H1 (cell line): ENCODE data around the gene KLF13. TPM values are rescaled to one million over a fixed set of nuclear protein-coding genes. Genes with fewer than 3 reads are reported as not detected.

Experiments used
- CTCF ChIA-PET: fragments of 300-600 bp; sonication (Branson Sonifier 250); formaldehyde crosslinking; loops from one replicate; lab custom pipeline; 2021; ENCODE audit not compliant: partially characterized antibody; lab: Charles Lee
- POLR2A ChIA-PET: fragments of 300-600 bp; sonication (Branson Sonifier 250); formaldehyde crosslinking; loops from one replicate; lab custom pipeline; 2021; ENCODE audit warnings: inconsistent platforms; ENCODE audit not compliant: partially characterized antibody; lab: Charles Lee
- DNase-seq, 2 experiments: peaks; one replicate each; pipeline versions ENCODE4 v3.0.0 to v3.0.0-alpha.2; 2010 to 2022; ENCODE audit warnings: low spot score in 2 of 2, low read depth in 1 of 2, mixed read lengths in 1 of 2
- FAIRE-seq: peaks from 2 replicates; lab custom pipeline; 2011; peaks lifted over from hg19 to GRCh38; lab: Jason Lieb, UNC
- H2AFZ ChIP-seq: 2 replicates; pipeline ENCODE4 v1.8.1; 2012; ENCODE audit warnings: low read length, inconsistent platforms
- H2AK5ac ChIP-seq: 2 replicates; pipeline ENCODE4 v1.6.1; 2013; ENCODE audit warnings: low read depth, low read length
- H2BK120ac ChIP-seq: replicated peaks from 2 replicates; pipeline ENCODE3; 2013; ENCODE audit warnings: low read depth, low read length, inconsistent platforms
- H2BK12ac ChIP-seq: 2 replicates; pipeline ENCODE4 v1.6.1; 2013; ENCODE audit warnings: low read depth, low read length
- H2BK15ac ChIP-seq: 2 replicates; pipeline ENCODE4 v1.6.1; 2013; ENCODE audit warnings: low read length
- H2BK20ac ChIP-seq: 2 replicates; pipeline ENCODE4 v1.6.1; 2013; ENCODE audit warnings: low read length
- H2BK5ac ChIP-seq: 2 replicates; pipeline ENCODE4 v1.6.1; 2013; ENCODE audit warnings: low read depth, low read length
- H3K14ac ChIP-seq: 2 replicates; pipeline ENCODE4 v1.6.1; 2013; ENCODE audit warnings: inconsistent platforms; ENCODE audit not compliant: insufficient read length
- H3K18ac ChIP-seq: 2 replicates; pipeline ENCODE4 v1.6.1; 2013; ENCODE audit warnings: low read length; ENCODE audit errors: extremely low read depth
- H3K23ac ChIP-seq: 2 replicates; pipeline ENCODE4 v1.6.1; 2013; ENCODE audit warnings: inconsistent platforms; ENCODE audit not compliant: insufficient read length
- H3K23me2 ChIP-seq: 2 replicates; pipeline ENCODE4 v1.6.1; 2013; ENCODE audit warnings: low read depth, low read length
- H3K27ac ChIP-seq: 2 replicates; pipeline ENCODE4 v1.6.1; 2011; ENCODE audit warnings: low read depth, low read length, inconsistent platforms
- H3K27me3 ChIP-seq, 4 experiments: replicated peaks in 1 of 4; 1 replicate in 1 of 4; 2 replicates in 3 of 4; pipeline versions ENCODE4 v1.6.1 to v1.8.1; 2011 to 2013; ENCODE audit warnings: low read length in 3 of 4, mild to moderate bottlenecking in 3 of 4, inconsistent platforms in 2 of 4, mixed read lengths in 2 of 4, moderate library complexity in 1 of 4; ENCODE audit not compliant: control insufficient read depth in 3 of 4, insufficient read depth in 3 of 4; ENCODE audit errors: extremely low read depth in 1 of 4
- H3K36me3 ChIP-seq, 4 experiments: 2 replicates each; pipeline versions ENCODE4 v1.6.1 to v1.8.1; 2011 to 2013; ENCODE audit warnings: mild to moderate bottlenecking in 4 of 4, low read length in 3 of 4, moderate library complexity in 2 of 4, control low read depth in 1 of 4, inconsistent platforms in 1 of 4; ENCODE audit not compliant: insufficient read depth in 4 of 4, control insufficient read depth in 2 of 4
- H3K4ac ChIP-seq: replicated peaks from 2 replicates; pipeline ENCODE3; 2013; ENCODE audit warnings: low read length, low read depth, mixed read lengths, inconsistent platforms; ENCODE audit not compliant: insufficient read length
- H3K4me1 ChIP-seq, 4 experiments: replicated peaks in 1 of 4; 1 replicate in 1 of 4; 2 replicates in 3 of 4; pipeline versions ENCODE4 v1.6.1 to v1.8.1; 2011 to 2013; ENCODE audit warnings: low read length in 3 of 4, inconsistent platforms in 2 of 4, mixed read lengths in 1 of 4; ENCODE audit not compliant: insufficient read depth in 4 of 4, control insufficient read depth in 3 of 4
- H3K4me2 ChIP-seq, 2 experiments: 2 replicates each; pipeline versions ENCODE4 v1.6.1 to v1.8.1; 2011 to 2013; ENCODE audit warnings: low read depth in 2 of 2, low read length in 2 of 2, control low read depth in 1 of 2, inconsistent platforms in 1 of 2, mild to moderate bottlenecking in 1 of 2; ENCODE audit not compliant: insufficient read depth in 1 of 2
- H3K4me3 ChIP-seq, 4 experiments: fragments of 200-600, 300-600 bp in 1 of 4; sonication (generic), shearing (Covaris generic), sonication (Bioruptor Twin) in 1 of 4; 2 replicates each; pipeline versions ENCODE4 v1.5.1 to v1.8.1; 2011 to 2016; ENCODE audit warnings: low read length in 4 of 4, low read depth in 3 of 4, control low read depth in 2 of 4, inconsistent platforms in 2 of 4, mild to moderate bottlenecking in 2 of 4, mixed read lengths in 1 of 4, moderate library complexity in 1 of 4; ENCODE audit not compliant: insufficient read depth in 2 of 4; ENCODE audit errors: extremely low read depth in 1 of 4
- H3K56ac ChIP-seq: replicated peaks from 2 replicates; pipeline ENCODE3; 2013; ENCODE audit warnings: low read depth, mild to moderate bottlenecking, mixed read lengths, low read length, inconsistent platforms; ENCODE audit not compliant: insufficient read length
- H3K79me1 ChIP-seq: 2 replicates; pipeline ENCODE4 v1.6.1; 2013; ENCODE audit warnings: low read depth, low read length, control low read depth
- H3K79me2 ChIP-seq, 2 experiments: 2 replicates each; pipeline versions ENCODE4 v1.6.1 to v1.8.1; 2012 to 2013; ENCODE audit warnings: low read length in 2 of 2, mild to moderate bottlenecking in 2 of 2, inconsistent platforms in 1 of 2; ENCODE audit not compliant: insufficient read depth in 2 of 2, control insufficient read depth in 1 of 2
- H3K9ac ChIP-seq, 4 experiments: replicated peaks in 1 of 4; 1 replicate in 1 of 4; 2 replicates in 3 of 4; pipeline versions ENCODE4 v1.6.1 to v1.8.1; 2011 to 2013; ENCODE audit warnings: low read depth in 3 of 4, low read length in 3 of 4, control low read depth in 2 of 4, mild to moderate bottlenecking in 2 of 4, moderate library complexity in 2 of 4, inconsistent platforms in 1 of 4; ENCODE audit errors: extremely low read depth in 1 of 4
- H3K9me3 ChIP-seq, 2 experiments: 2 replicates each; pipeline versions ENCODE4 v1.6.1 to v1.8.1; 2012 to 2013; ENCODE audit warnings: mild to moderate bottlenecking in 2 of 2, moderate library complexity in 2 of 2, control low read depth in 1 of 2, inconsistent platforms in 1 of 2, low read depth in 1 of 2, low read length in 1 of 2, mixed read lengths in 1 of 2; ENCODE audit not compliant: insufficient read depth in 2 of 2
- H4K20me1 ChIP-seq, 2 experiments: replicated peaks in 1 of 2; 2 replicates each; pipeline versions ENCODE3 to v1.8.1; 2011 to 2013; ENCODE audit warnings: inconsistent platforms in 2 of 2, low read length in 2 of 2, mild to moderate bottlenecking in 1 of 2; ENCODE audit not compliant: insufficient read depth in 2 of 2, control insufficient read depth in 1 of 2
- H4K5ac ChIP-seq: 2 replicates; pipeline ENCODE4 v1.6.1; 2013; ENCODE audit warnings: low read length, low read depth, mixed read lengths, inconsistent platforms; ENCODE audit not compliant: insufficient read length
- H4K8ac ChIP-seq: 2 replicates; pipeline ENCODE4 v1.8.0; 2013; ENCODE audit warnings: mild to moderate bottlenecking, moderate library complexity, low read length, inconsistent platforms; ENCODE audit not compliant: insufficient read depth; ENCODE audit errors: extremely low read depth
- H4K91ac ChIP-seq: replicated peaks from 2 replicates; pipeline ENCODE3; 2013; ENCODE audit warnings: low read length, mixed read lengths, inconsistent platforms; ENCODE audit not compliant: insufficient read length
- BCL11A ChIP-seq, 2 experiments: IDR thresholded peaks; one replicate each; pipeline ENCODE4 v1.6.1; 2011; ENCODE audit warnings: low read depth in 2 of 2, low read length in 2 of 2, mild to moderate bottlenecking in 2 of 2
- CEBPB ChIP-seq: IDR thresholded peaks from 2 replicates; pipeline ENCODE4 v1.6.1; 2012; ENCODE audit warnings: low read depth, low read length
- CHD1 ChIP-seq: IDR thresholded peaks from 2 replicates; pipeline ENCODE4 v1.6.1; 2012; ENCODE audit warnings: low read depth, low read length, improper control_type of control experiment
- KDM4A ChIP-seq: IDR thresholded peaks from one replicate; pipeline ENCODE4 v1.7.1; 2012; ENCODE audit warnings: low read depth, mild to moderate bottlenecking, moderate library complexity, low read length, inconsistent platforms; ENCODE audit not compliant: severe bottlenecking
- POLR2A ChIP-seq, 2 experiments: IDR thresholded peaks; 1 replicate in 1 of 2; 2 replicates in 1 of 2; pipeline ENCODE4 v1.6.1; 2011; ENCODE audit warnings: low read depth in 2 of 2, low read length in 2 of 2, mild to moderate bottlenecking in 2 of 2; ENCODE audit errors: control extremely low read depth in 1 of 2
- RNF2 ChIP-seq: fragments of 200-900, 300-1000 bp; sonication (generic); IDR thresholded peaks from 2 replicates; pipeline ENCODE4 v1.7.1; 2016; ENCODE audit warnings: borderline replicate concordance, low read depth, mild to moderate bottlenecking, antibody characterized with exemption, low read length; ENCODE audit not compliant: poor library complexity, severe bottlenecking; ENCODE audit errors: missing control alignments
- SP2 ChIP-seq: IDR thresholded peaks from 2 replicates; pipeline ENCODE4 v1.6.1; 2012; ENCODE audit warnings: mild to moderate bottlenecking, low read length, inconsistent platforms
- WGBS, 2 experiments: shearing (Covaris generic) in 1 of 2; methylation state at CpG; one replicate each; pipeline versions ENCODE4 v1.1.6 to v1.1.7; 2013 to 2015; ENCODE audit warnings: low lambda C conversion rate in 2 of 2, mixed read lengths in 2 of 2, inconsistent platforms in 1 of 2, low coverage in 1 of 2, missing lambda C conversion rate in 1 of 2; ENCODE audit not compliant: insufficient replicate concordance in 2 of 2, insufficient coverage in 1 of 2, insufficient read length in 1 of 2; ENCODE audit errors: extremely low coverage in 1 of 2, missing lambda C conversion rate in 1 of 2; 5-methylcytosine and 5-hydroxymethylcytosine counted together
- polyA plus RNA-seq, 7 experiments: library from polyadenylated mRNA; depleted of rRNA in 3 of 7; stranded (reverse) in 5 of 7; unstranded in 2 of 7; fragments of >200 nt in 5 of 7; fragments of 200-250 nt in 2 of 7; gene quantifications; 1 replicate in 5 of 7; 2 replicates in 1 of 7; 4 replicates in 1 of 7; pipeline versions ENCODE4 v1.2.1 to v1.2.3, GENCODE V29; 2011 to 2013; ENCODE audit warnings: missing spikeins in 2 of 7, mixed read lengths in 2 of 7
- total RNA-seq: library from RNA; stranded (reverse); fragmentation: NEBNext Ultra II Directional; extraction: Animal tissue kit (Norgen Biotek cat#: 25700); gene quantifications from 2 replicates; pipeline ENCODE4 v1.2.1, GENCODE V29; 2021

KLF13 gene
- total and polyA plus RNA-seq, 2 of the 8 experiments (the other 6 are each of a cell fraction or from before 2014, with no cell fraction given): 18.3 to 33.4 TPM

DNA sequence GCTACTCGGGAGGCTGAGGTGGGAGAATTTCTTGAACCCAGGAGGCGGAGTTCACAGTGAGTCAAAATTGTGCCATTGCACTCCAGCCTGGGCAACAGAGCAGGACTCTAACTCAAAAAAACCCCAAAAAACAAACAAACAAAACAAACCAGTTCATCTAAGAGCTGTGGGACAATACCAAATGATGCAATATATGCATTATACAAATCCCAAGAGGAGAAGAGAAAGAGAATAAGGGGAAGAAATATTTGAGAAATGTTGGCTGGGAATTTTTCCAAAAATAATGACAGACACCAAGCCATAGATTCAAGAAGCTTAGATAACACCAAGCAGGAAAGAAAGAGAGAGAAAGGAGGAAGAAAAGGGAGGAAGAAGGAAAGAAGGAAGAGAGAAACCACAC is 82.5 kb downstream of the KLF13 start:
- Histone ChIP-seq H2BK12ac (no peak overlapping the region), H3K9ac (no peak overlapping the region), H3K4ac (no peak overlapping the region), H3K9me3 (peaks cover 0 to 4% of the 10 kb centered on the region in 2 experiments; a peak in 1 of 4 replicates), H2AK5ac (no peak overlapping the region), H4K8ac (no peak overlapping the region), H3K79me2 (no peaks in the 10 kb centered on the region), H3K27ac (no peak overlapping the region), H3K4me2 (no peak overlapping the region), H3K18ac (no peak overlapping the region), H3K14ac (no peak overlapping the region), H4K20me1 (no peaks in the 10 kb centered on the region), H3K23me2 (peaks cover 2% of the 10 kb centered on the region; the same call in 1 of the 2 replicates), H3K56ac (no peak overlapping the region), H2BK5ac (no peak overlapping the region), H2BK20ac (no peak overlapping the region), H2BK120ac (no peak overlapping the region), H2BK15ac (no peak overlapping the region)
- no peak for DNase-seq
- no peak for TF ChIP-seq CEBPB
- TF ChIP-seq KDM4A: no peak
- TF ChIP-seq CHD1: no peak
- no peak for TF ChIP-seq SP2
- no peak for TF ChIP-seq POLR2A (IDR thresholded peaks at IDR 0.05; ENCODE audit: control extremely low read depth in 1 of 2, low read depth in 2 of 2, low read length in 2 of 2)
- no peak for TF ChIP-seq BCL11A (IDR thresholded peaks at IDR 0.05; ENCODE audit: low read depth in 2 of 2, low read length in 2 of 2)
- no peak for TF ChIP-seq RNF2
- TF ChIP-seq, all 59 proteins: peak for 0
- H4K5ac ChIP-seq: no peak overlapping the region
- H3K23ac ChIP-seq: no peak overlapping the region
- no peaks in the 10 kb centered on the region for H3K4me1 ChIP-seq
- FAIRE-seq: no peak
- H4K91ac ChIP-seq: no peak overlapping the region
- H3K36me3 ChIP-seq: no peaks in the 10 kb centered on the region
- H3K79me1 ChIP-seq: no peaks in the 10 kb centered on the region
- no peaks in the 10 kb centered on the region for H3K27me3 ChIP-seq
- CTCF ChIA-PET: no interaction called here
- H3K4me3 ChIP-seq: no peak overlapping the region
- POLR2A ChIA-PET: no interaction called here
- WGBS, 2 experiments: 96% methylated on average over 2 of the region's 2 CpGs; no CpG with 5 or more reads in 1 of the 2 experiments
- no peak overlapping the region for H2AFZ ChIP-seq
